ENCODE data around the gene SLC4A1. TPM values are rescaled to one million over a fixed set of nuclear protein-coding genes. Genes with fewer than 3 reads are reported as not detected.

Gene SLC4A1
- total RNA-seq, 4 donors from 2014 or later, result 0.11 to 0.20 TPM; not detected in 2

GRCh38 chr17:44282264-44282663 is 14.3 kb upstream of the SLC4A1 start:
- intact Hi-C loops (cut with DNase I; ENCODE audit: low total_unique reads), result no loop called here
- in situ Hi-C loops (cut with MboI; ENCODE audit: low sequenced_read_pairs in 4 of 4), result no loop called here

GRCh38 chr17:44281570-44281969 is 13.6 kb upstream of the SLC4A1 start:
- intact Hi-C loops (cut with DNase I; ENCODE audit: low total_unique reads), result no loop called here

More at GRCh38 chr17:44282264-44282663, 14.3 kb upstream of the SLC4A1 start:
- no peak overlapping the region for H3K4me3 ChIP-seq
- H3K36me3 ChIP-seq, result no peaks in the 10 kb centered on the region
- DNase-seq (no peak), ATAC-seq (no peak)
- peaks cover 4 to 9% of the 10 kb centered on the region in 2 donors for H3K4me1 ChIP-seq
- H3K27ac ChIP-seq, result no peak overlapping the region
- no peaks in the 10 kb centered on the region for H3K27me3 ChIP-seq
- H3K9me3 ChIP-seq, result no peaks in the 10 kb centered on the region
- TF ChIP-seq, protein P1, sequence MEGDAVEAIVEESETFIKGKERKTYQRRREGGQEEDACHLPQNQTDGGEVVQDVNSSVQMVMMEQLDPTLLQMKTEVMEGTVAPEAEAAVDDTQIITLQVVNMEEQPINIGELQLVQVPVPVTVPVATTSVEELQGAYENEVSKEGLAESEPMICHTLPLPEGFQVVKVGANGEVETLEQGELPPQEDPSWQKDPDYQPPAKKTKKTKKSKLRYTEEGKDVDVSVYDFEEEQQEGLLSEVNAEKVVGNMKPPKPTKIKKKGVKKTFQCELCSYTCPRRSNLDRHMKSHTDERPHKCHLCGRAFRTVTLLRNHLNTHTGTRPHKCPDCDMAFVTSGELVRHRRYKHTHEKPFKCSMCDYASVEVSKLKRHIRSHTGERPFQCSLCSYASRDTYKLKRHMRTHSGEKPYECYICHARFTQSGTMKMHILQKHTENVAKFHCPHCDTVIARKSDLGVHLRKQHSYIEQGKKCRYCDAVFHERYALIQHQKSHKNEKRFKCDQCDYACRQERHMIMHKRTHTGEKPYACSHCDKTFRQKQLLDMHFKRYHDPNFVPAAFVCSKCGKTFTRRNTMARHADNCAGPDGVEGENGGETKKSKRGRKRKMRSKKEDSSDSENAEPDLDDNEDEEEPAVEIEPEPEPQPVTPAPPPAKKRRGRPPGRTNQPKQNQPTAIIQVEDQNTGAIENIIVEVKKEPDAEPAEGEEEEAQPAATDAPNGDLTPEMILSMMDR (IDR thresholded peaks at IDR 0.05 in 4 of 5, conservative IDR thresholded peaks at IDR 0.05 in 1 of 5), result no peak
- TF ChIP-seq POLR2A (IDR thresholded peaks at IDR 0.05), result no peak

DNA sequence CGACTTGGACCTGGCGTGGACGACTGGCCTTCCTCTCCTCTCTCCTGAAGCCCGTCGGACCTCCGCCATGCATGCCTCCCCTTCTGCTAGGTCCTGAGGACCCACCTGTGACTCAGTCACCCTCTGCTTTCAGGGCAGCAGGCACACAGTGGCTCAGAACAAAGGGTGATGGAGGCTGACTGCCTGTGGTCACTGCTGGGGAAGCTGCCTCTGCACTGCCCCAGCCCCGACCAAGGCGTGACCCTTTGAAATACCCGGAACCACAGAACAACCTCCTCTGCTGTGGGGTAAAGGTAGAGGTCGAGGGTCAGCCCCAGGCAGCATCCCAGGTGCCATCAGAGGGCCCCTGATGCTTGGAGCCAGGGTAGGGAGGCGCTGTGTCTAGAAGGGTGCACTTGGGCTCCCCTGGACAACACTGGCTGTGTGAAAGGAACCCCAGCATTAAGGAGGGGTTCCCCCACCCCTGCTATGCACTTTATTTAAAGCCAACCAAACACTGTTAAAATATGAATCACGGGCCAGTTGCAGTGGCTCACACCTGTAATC is 12.5 kb upstream of the SLC4A1 start:
- no peak for DNase-seq
- no peak for ATAC-seq
- H3K4me3 ChIP-seq, result no peak overlapping the region
- no peaks in the 10 kb centered on the region for H3K27me3 ChIP-seq
- no peaks in the 10 kb centered on the region for H3K36me3 ChIP-seq
- H3K9me3 ChIP-seq, result no peaks in the 10 kb centered on the region
- in situ Hi-C loops (cut with MboI; ENCODE audit: low sequenced_read_pairs in 4 of 4), result no loop called here
- peak overlapping the region in 3 of 4 donors; percentile 37 to 64 (median 56) for H3K27ac ChIP-seq
- peaks cover 4 to 9% of the 10 kb centered on the region in 2 donors for H3K4me1 ChIP-seq
- TF ChIP-seq, protein P1 (IDR thresholded peaks at IDR 0.05 in 4 of 5, conservative IDR thresholded peaks at IDR 0.05 in 1 of 5), result no peak
- no peak for TF ChIP-seq POLR2A (IDR thresholded peaks at IDR 0.05)
- intact Hi-C loops (cut with DNase I; ENCODE audit: low total_unique reads), result no loop called here

More at GRCh38 chr17:44281570-44281969, 13.6 kb upstream of the SLC4A1 start:
- no peak for TF ChIP-seq POLR2A (IDR thresholded peaks at IDR 0.05)
- TF ChIP-seq, protein P1 (IDR thresholded peaks at IDR 0.05 in 4 of 5, conservative IDR thresholded peaks at IDR 0.05 in 1 of 5), result no peak
- in situ Hi-C loops (cut with MboI; ENCODE audit: low sequenced_read_pairs in 4 of 4), result no loop called here
- Histone ChIP-seq H3K27ac (no peak overlapping the region), H3K27me3 (no peaks in the 10 kb centered on the region), H3K36me3 (no peaks in the 10 kb centered on the region), H3K4me1 (peaks cover 4 to 9% of the 10 kb centered on the region in 2 donors), H3K9me3 (no peaks in the 10 kb centered on the region), H3K4me3 (no peak overlapping the region)
- ATAC-seq (no peak), DNase-seq (no peak)

DNA sequence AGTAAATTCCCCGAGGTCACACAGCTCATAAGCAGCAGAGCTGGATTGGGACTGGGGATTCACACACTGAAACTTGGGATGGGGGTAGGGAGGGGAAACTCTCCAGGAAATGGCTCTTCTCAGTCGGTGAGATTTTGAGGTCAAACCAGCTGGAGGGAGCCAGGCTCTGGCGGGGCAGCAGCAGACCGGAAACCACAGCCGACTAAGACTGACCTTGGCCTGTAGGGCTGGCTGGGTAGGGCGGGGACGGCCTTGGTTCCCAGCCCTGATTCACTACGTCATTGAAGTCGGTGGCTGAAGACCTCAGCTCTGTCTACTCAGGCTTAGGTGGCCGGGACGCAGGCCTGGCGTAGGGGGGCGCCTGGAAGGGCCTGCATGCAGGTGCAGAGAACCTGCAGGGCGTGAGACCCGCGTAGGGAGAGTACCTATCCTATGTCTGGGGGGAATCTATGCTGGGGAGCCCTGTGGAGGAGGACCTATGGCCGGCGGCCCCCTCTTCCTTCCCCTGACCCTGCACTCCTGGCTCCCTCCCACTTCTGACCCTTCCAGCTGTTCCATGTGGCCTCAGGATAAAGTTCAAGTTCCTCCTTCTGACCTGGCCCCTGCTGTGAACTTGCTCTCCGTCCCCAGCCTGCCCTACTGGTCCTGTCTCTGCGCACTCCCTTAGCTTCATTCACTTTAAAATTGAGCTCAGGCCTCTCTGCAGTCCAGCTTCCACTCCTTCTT is 11.9 kb upstream of the SLC4A1 start:
- DNase-seq (peak; percentile 24 to 51), ATAC-seq (peak; percentile 69 to 77)
- TF ChIP-seq POLR2A (IDR thresholded peaks at IDR 0.05), result no peak
- TF ChIP-seq, protein P1 (IDR thresholded peaks at IDR 0.05 in 4 of 5, conservative IDR thresholded peaks at IDR 0.05 in 1 of 5), result no peak
- Histone ChIP-seq H3K27ac (peak overlapping the region; percentile 37 to 64 (median 58)), H3K36me3 (no peaks in the 10 kb centered on the region), H3K27me3 (no peaks in the 10 kb centered on the region), H3K4me3 (no peak overlapping the region), H3K4me1 (peaks cover 4 to 9% of the 10 kb centered on the region in 2 donors), H3K9me3 (no peaks in the 10 kb centered on the region)
- intact Hi-C loops (cut with DNase I; ENCODE audit: low total_unique reads), result no loop called here
- in situ Hi-C loops (cut with MboI; ENCODE audit: low sequenced_read_pairs in 4 of 4), result no loop called here
